Measurements from ENCODE around the gene ERP27.

The ERP27 gene

GRCh38 chr12:14900521-14901227, 37.7 kb downstream of the ERP27 start:
- no peak for DNase-seq

DNA sequence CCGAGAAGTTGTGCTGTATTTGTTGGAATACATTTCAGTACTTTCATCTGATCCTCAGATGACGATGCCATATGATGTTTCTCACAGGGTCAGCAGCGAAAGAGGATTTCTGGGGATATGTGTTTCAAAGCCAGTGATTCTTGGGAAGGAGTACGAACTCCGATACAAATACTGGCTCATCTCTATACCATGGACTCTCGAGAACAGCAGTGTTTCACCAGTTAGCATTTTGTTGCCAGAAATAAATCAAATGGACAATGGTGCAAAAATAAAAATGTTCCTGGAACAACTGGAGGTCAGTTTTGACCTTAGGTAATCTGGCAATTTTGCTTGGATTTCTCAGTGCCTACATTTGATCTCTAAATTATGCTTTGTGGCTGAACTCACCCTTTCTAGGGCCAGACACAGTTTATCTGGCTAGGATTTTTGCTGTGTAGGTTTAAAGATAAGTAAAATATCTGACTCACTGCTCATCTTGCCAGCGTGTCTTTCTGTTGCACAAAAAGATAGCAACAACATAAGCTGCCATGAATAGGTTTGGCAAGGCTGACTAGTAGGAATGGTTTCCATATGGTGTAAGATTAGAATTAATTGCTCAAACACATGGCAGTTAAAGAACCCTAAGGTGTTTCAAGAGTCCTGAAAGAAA, 41.7 kb downstream of the ERP27 start:
- DNase-seq = no peak

DNA sequence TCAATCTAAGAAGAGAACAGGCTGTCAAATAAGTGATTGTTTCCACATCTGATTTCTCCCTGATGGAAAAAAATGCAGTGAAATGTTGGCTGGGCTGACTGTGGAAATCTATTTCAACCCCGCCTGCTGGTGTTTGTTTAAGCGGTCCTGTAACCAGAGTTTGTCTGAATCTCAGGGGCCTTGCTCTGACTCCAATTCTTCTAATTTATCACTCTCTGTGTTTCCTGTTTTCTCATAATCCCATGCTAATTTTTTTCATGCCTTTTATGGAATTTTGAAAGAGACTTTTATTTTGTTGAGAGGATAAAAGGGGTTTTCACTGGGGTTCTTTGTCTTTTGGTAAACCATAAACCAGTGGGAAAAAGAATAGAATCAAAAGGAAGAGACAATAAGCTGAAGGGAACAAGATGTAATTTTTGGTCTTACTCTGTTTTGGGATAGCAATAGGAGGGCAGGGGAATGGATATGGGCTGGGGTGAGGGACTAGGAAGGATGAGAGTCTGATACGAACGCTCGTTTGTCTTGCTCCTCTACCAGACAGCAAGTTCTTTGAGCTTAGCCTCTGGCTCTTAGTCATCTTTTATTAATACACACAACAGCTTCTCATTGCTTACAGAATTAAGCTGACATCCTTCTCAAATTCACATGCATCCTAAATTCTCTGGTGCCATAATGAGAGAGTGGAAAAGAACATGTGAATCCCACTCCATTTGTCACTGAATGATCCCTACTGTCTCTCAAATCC, 44.7 kb downstream of the ERP27 start:
- no peak for DNase-seq

- DNase-seq = no peak
These were observed 45.4 kb downstream of the ERP27 start for GRCh38 chr12:14892726-14893505.

- no peak for DNase-seq
These were observed 47.6 kb downstream of the ERP27 start for GRCh38 chr12:14890701-14891100.

DNA sequence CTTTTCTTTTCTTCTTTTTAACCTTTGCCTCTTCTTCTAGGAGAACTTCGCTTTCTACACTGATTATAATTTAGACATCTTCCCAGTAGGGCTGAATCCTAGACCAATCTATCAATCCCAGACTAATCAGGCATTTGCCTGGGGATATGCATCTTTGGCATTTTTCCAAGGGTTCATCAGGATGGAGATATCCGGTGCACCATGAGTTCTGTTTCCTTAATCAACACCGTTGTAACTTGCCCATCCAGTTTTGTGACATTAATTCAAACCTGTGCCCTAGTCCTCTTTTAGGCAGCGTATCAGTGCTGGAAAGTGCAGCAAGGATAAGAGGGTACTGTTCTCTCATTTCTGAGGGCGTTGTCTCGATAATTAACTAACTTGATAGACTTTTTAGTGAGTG, 52.1 kb downstream of the ERP27 start:
- DNase-seq = no peak

GRCh38 chr12:14885718-14886221, 52.6 kb downstream of the ERP27 start, which contains the start of gene MGP:
TSS of gene MGP (minus strand) at chr12:14885854. CDS start at chr12:14885791, 63 bp downstream.
- no peak for DNase-seq

GRCh38 chr12:14884458-14884878, 53.9 kb downstream of the ERP27 start:
- no peak for DNase-seq

DNA sequence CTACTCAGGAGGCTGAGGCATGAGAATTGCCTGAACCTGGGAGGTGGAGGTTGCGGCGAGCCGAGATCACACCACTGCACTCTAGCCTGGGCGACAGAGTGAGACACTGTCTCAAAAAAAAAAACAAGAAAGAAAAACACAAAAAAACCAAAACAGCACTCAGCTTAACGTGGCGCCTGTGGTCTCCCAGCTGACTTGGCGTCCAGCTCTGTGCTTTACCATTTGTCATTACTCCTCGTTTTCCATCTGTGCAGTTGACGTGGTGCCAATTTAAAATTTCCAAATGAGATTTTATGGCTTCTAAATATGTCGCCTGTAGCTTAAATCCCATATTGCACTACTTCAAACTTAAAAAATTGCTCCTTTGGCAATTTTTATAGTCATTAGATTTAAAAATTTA, 54.7 kb downstream of the ERP27 start:
- no peak for DNase-seq

GRCh38 chr12:14880890-14881453, 57.4 kb downstream of the ERP27 start:
- no peak for DNase-seq

DNA sequence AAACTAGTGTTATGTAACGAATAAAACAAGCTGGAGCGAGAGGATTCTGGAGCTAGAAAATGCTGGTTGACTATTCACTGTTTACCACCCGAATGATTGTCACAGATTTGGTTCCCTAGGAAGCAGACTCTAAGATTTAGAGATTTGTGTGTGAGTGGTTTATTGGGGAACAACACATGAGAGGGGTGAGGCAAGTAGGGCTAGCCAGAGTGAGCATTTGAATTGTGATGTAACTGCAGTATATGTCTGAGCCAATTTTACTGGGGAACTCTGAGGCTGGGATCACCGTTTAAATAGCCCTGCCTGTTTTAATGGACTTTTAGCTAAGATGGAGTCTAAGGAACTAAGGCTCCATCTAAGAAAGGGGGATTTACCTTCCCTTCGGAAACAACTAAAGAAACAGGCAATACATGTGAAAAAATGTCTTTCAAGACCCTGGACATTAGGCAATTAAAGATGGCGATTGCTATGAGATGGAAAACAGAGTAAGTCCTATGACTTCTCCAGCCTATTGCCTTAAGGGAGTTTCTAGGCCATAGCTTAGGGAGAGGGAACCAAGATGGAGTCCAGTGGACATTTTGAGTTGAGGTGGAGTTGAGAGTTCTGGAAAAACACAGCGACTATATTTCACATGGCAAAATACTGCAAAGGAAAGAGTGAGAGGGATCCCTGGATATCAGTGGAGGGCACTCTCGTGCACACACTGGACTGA, 59.0 kb downstream of the ERP27 start:
- no peak for DNase-seq

- DNase-seq = no peak
These were observed 59.8 kb downstream of the ERP27 start for GRCh38 chr12:14878488-14878887.

GRCh38 chr12:14876833-14877232, 61.5 kb downstream of the ERP27 start:
- DNase-seq = no peak

DNA sequence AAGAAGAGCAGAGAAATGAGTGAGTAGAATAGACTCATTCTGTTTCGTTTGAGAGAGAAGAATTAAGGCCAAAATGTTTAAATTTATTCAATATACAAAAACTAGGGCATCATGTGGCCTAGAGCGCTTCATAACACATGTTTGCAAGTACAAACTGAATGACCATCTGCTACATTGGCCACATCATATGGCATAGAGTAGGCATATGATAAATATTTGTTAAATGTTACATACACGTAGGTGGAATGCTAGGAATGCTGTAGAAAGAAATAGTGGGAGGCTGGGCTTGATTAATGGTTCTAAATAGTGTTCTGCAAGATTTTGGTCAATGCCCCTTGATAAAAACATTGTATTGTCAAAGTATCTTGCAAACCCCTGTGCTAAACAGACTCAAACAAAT, 63.5 kb downstream of the ERP27 start:
- no peak for DNase-seq

- DNase-seq = no peak
These were observed 64.7 kb downstream of the ERP27 start for GRCh38 chr12:14873440-14874185.

GRCh38 chr12:14871886-14872285, 66.5 kb downstream of the ERP27 start:
- DNase-seq = no peak

- no peak for DNase-seq
These were observed 67.1 kb downstream of the ERP27 start for GRCh38 chr12:14871247-14871646.

- no peak for DNase-seq
These were observed 69.3 kb downstream of the ERP27 start for GRCh38 chr12:14868916-14869506.

Measured in SW 1271 (cell line).